ENCODE measurements around the gene WFDC6.

The WFDC6 gene

DNA sequence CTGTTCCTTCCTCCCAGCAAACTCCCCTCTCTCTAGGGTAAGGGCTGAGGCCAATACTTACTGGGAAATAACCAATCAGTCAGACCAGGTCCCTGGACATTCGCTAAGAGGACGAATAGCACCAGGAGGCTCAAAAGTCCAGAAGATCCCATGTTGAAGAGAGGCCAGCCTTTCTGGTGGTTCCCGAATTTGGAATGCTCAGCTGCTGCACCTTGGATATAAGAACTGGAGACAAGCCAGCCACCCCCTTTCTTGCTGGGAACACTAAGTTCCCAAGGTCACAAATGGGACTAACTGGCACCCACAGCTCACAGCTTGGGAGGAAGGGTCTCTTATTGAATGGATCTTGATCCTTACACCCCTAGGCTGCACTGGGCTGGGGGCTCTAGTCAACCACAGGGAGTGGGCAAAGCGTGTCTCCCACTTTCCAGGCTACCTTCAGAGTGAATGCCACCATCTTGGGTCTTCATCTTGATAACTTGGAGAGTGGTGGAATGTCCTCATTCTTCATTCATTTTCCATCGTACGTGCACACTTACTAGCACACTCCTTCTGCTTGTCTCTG, 8.0 kb upstream of the WFDC6 start, which contains the start of gene EPPIN:
EPPIN (minus strand) TSS at position 196 of the 565 bp plus-strand sequence; CDS start at position 152, 44 bp downstream.
- no peak within 1 kb of the TSS for H3K4me3 ChIP-seq (ENCODE audit: low read length)
- TF ChIP-seq ZNF274 (IDR thresholded peaks at IDR 0.05; ENCODE audit: low read depth, low read length) = no peak

DNA sequence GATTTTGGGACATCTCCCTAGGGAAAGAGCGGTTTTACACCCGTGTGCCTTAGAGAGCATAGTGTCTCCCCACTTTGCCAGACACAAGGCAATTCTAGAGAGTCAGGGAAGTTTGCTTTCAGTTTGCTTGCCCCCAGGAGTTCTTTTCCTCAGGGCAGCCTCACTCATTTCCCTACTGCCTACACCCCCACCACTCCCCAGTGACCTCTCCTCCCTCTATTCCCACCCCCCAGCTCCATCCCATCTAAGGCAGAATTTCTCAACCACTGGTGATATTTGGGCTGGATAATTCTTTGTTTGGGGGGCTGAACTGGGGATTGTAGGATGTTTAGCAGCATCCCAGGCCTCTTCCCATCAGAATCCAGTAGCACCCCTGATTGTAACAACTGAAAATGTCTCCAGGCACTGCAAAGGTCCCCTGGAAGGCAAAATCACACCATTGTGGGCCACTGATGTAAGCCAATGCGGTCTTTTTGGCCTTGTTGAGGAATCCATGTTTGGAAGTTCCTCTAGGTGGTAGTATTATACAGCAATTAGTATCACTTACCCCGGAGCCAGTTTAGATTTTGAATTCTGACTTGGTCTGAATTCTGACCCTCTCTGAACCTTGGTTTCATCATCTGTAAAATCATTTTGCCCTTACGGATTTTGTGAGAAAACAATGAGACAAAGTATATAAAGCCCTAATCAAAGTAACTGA, 6.6 kb upstream of the WFDC6 start:
- H3K4me3 ChIP-seq (ENCODE audit: low read length) = no peak overlapping the region
- TF ChIP-seq ZNF274 (IDR thresholded peaks at IDR 0.05; ENCODE audit: low read depth, low read length) = no peak

DNA sequence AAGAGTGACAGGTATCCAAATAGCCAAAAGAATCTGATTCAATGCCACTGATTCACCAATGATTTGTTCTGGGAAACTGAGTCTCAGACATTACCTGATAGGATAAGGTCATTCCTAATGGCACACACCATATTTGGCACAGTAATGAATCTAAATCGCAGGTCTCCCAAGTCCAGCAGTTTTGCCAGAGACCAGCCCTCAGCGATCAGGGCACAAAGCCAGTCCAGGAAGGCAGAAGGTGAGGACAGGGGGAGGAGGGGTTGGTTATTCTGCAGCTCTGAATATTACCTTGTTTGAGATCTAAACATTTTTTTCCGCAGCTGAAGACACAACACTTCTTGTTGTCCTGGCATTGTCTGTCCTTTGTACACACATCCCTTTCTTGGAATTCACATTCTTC, 6.1 kb upstream of the WFDC6 start:
- no peak overlapping the region for H3K4me3 ChIP-seq (ENCODE audit: low read length)
- TF ChIP-seq ZNF274 (IDR thresholded peaks at IDR 0.05; ENCODE audit: low read depth, low read length) = no peak

GRCh38 chr20:45538209-45538799, 978 bp downstream of the WFDC6 start:
- TF ChIP-seq ZNF274 (IDR thresholded peaks at IDR 0.05; ENCODE audit: low read depth, low read length) = no peak
- no peak overlapping the region for H3K4me3 ChIP-seq (ENCODE audit: low read length)

DNA sequence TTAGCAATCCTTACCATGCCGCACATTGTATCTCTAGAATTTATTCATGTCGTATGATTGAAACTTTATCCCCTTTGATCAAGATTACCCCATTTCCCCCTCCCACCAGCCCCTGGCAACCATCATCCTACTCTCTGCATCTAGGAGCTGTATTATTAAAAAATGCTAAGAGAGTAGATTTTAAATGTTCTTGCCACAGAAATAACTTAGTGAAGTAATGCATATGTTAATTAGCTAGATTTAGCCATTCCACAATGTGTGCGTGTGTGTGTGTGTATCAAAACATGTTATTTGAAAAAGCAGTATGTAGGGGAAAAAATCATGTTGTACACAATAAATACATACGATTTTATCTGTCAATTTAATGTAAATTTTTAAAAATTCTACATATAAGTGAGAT, 12.0 kb downstream of the WFDC6 start:
- H3K4me3 ChIP-seq (ENCODE audit: low read length) = no peak overlapping the region
- no peak for TF ChIP-seq ZNF274 (IDR thresholded peaks at IDR 0.05; ENCODE audit: low read depth, low read length)

- no peak for TF ChIP-seq ZNF274 (IDR thresholded peaks at IDR 0.05; ENCODE audit: low read depth, low read length)
- H3K4me3 ChIP-seq (ENCODE audit: low read length) = no peak overlapping the region
Observed at GRCh38 chr20:45523821-45524220, 15.5 kb downstream of the WFDC6 start.

DNA sequence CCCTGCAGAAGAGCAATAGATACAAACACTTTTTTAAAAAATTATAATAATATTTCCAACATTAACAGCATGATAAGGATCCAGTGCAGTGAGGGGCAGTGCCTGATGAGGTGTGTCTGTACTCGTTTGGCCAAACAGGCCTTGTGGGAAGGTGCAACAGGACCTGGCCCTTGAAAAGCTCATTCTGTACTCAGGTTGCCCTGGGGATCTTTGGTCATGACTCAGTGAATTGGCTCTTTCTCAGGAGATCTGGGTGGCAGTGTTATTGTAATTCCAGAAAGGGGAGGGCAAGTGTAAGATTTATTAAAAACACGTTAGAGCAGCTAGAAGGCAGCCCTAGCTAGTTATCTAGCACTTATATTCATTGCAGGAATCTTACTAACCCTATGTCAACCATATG, 21.0 kb downstream of the WFDC6 start:
- no peak overlapping the region for H3K4me3 ChIP-seq (ENCODE audit: low read length)
- TF ChIP-seq ZNF274 (IDR thresholded peaks at IDR 0.05; ENCODE audit: low read depth, low read length) = no peak

- H3K4me3 ChIP-seq (ENCODE audit: low read length) = no peak within 1 kb of the TSS
- no peak for TF ChIP-seq ZNF274 (IDR thresholded peaks at IDR 0.05; ENCODE audit: low read depth, low read length)
Observed at GRCh38 chr20:45515147-45515913, 24.0 kb downstream of the WFDC6 start, which contains the start of gene SPINT3. Gene SPINT3 (minus strand): TSS chr20:45515622. CDS start chr20:45515608, 14 bp downstream.

- no peak for TF ChIP-seq ZNF274 (IDR thresholded peaks at IDR 0.05; ENCODE audit: low read depth, low read length)
- H3K4me3 ChIP-seq (ENCODE audit: low read length) = no peak overlapping the region
Observed at GRCh38 chr20:45510242-45510862, 28.9 kb downstream of the WFDC6 start.

GRCh38 chr20:45509091-45509490, 30.2 kb downstream of the WFDC6 start:
- TF ChIP-seq ZNF274 (IDR thresholded peaks at IDR 0.05; ENCODE audit: low read depth, low read length) = no peak
- H3K4me3 ChIP-seq (ENCODE audit: low read length) = no peak overlapping the region

- no peak for TF ChIP-seq ZNF274 (IDR thresholded peaks at IDR 0.05; ENCODE audit: low read depth, low read length)
Observed at GRCh38 chr20:45508068-45508886, 31.0 kb downstream of the WFDC6 start.

DNA sequence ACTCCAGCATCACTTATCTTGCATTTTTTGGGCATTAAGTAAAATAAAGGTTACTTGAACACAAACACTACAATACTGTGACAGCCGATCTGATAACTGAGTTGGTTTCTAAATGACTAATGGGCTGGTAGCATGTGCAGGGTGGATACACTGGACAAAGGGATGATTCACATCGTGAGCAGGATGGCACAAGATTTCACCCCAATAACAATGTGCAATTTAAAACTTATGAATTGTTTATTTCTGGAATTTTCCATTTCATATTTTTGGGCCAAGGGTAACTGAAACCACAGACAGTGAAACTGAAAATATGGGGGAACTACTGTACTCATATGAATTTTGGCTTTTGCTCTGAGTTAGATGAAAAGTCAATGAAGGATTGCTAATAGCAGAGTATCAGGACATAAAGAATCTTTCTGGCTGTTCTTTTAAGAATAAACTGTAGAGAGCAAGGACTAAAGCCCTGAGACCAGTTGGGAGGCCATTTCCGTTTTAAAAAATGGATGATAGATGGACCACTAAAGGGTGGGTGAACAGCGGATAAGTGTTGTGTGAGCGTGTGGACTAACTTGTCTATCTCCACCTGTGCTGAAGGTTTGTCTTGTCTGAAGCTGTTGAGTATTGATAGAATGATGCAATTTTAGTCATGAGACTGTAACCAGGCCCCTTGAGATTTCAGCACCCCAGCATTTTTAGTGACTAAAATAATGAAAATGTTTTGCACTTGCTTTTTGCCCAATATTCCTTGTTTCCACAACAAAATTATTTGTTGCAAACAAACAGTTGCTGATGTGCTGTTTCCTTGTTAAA, 32.1 kb downstream of the WFDC6 start:
- no peak overlapping the region for H3K4me3 ChIP-seq (ENCODE audit: low read length)
- TF ChIP-seq ZNF274 (IDR thresholded peaks at IDR 0.05; ENCODE audit: low read depth, low read length) = no peak

More at GRCh38 chr20:45508068-45508886, 31.0 kb downstream of the WFDC6 start:
- no peak overlapping the region for H3K4me3 ChIP-seq (ENCODE audit: low read length)
